ENCODE measurements around the gene MSRB1.

The MSRB1 gene

GRCh38 chr16:1890024-1890707, 52.8 kb downstream of the MSRB1 start:
- H3K4me3 ChIP-seq (ENCODE audit: low read depth, low read length): no peak overlapping the region
- no peak for TF ChIP-seq CTCF (IDR thresholded peaks at IDR 0.05; ENCODE audit: low read depth, low read length)
